Right lobe of liver (tissue), 4 donors: ENCODE measurements around the gene RELT.

Source experiments
- CTCF ChIP-seq, 4 donors: fragments of 200-600 bp in 3 of 4; fragments of 450-650 bp in 1 of 4; IDR thresholded peaks; one replicate each; pipeline versions ENCODE4 v1.5.1 to v1.8.0; 2016 to 2022; ENCODE audit warnings: antibody characterized with exemption in 4 of 4, mild to moderate bottlenecking in 2 of 4
- POLR2A ChIP-seq: fragments of 450-650 bp; IDR thresholded peaks from one replicate; pipeline ENCODE4 v1.6.1; 2017; ENCODE audit warnings: antibody characterized with exemption, mild to moderate bottlenecking
- donor health status: DM: no; HTN: no; CAD: no.
- donor health status: DM: no; HTN: no; CAD: no.
- donor health status: DM: no; HTN: yes; CAD: no.

- no peak for TF ChIP-seq CTCF (IDR thresholded peaks at IDR 0.05)
- no peak for TF ChIP-seq POLR2A
Observed at GRCh38 chr11:73414977-73415651, 38.9 kb downstream of the RELT start.
